GM13977 (cell line): Measurements from ENCODE around the gene NDNF.

Experiments
- DNase-seq: peaks from one replicate; pipeline ENCODE4 v3.0.0; 2012; ENCODE audit warnings: low spot score
- in situ Hi-C: fragments of 300-500 bp; cut with MboI; formaldehyde crosslinking; loops from one replicate; pipeline ENCODE4 v1.12.0; 2022; ENCODE audit warnings: low sequenced_read_pairs, low pct_unique_long_range_greater_than_20kb, mixed read lengths, inconsistent platforms; ENCODE audit not compliant: unreplicated experiment
- TF ChIP-seq, protein P1 (sequence below): IDR thresholded peaks from 2 replicates; pipeline ENCODE4 v1.5.1; 2012; ENCODE audit warnings: mild to moderate bottlenecking, control low read depth; ENCODE audit not compliant: insufficient read depth; ENCODE audit errors: extremely low read depth, missing control alignments

Gene NDNF

DNA sequence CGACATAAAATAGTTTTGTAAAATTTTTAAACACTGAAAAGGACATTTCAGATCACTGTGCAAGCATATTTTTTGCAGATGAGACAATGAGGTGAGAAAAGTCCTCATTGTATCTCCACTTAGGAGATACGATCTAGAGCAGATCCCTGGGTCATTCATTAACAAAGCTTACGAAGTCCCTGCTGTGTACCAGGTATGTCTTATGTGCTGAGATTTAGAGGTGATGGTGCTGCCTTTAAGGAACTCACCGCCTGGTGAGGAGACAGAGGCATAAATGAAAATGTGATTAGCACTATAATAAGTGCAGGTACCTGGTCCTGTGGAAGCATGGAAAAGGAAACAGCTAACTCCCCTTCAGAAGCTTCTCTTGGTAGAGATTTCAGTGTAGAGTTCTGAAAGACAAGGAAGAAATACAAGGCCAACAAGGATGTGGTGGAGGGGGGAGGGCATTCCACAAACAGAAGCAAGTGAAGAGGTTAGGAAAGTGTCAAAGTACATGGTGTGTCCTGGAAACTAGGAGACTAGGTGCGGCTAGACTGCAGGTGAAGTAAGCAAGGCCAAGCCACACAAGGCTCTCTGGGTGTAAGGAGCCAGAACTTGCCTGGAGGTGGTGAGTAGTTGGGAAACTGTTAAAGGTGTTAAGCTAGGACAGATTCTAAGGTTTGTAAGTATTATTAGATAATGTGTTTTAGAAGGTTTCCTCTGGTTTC is 1.5 kb upstream of the NDNF start:
- TF ChIP-seq, protein P1, sequence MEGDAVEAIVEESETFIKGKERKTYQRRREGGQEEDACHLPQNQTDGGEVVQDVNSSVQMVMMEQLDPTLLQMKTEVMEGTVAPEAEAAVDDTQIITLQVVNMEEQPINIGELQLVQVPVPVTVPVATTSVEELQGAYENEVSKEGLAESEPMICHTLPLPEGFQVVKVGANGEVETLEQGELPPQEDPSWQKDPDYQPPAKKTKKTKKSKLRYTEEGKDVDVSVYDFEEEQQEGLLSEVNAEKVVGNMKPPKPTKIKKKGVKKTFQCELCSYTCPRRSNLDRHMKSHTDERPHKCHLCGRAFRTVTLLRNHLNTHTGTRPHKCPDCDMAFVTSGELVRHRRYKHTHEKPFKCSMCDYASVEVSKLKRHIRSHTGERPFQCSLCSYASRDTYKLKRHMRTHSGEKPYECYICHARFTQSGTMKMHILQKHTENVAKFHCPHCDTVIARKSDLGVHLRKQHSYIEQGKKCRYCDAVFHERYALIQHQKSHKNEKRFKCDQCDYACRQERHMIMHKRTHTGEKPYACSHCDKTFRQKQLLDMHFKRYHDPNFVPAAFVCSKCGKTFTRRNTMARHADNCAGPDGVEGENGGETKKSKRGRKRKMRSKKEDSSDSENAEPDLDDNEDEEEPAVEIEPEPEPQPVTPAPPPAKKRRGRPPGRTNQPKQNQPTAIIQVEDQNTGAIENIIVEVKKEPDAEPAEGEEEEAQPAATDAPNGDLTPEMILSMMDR = no peak
- no peak for DNase-seq
- in situ Hi-C loops = no loop called here

DNA sequence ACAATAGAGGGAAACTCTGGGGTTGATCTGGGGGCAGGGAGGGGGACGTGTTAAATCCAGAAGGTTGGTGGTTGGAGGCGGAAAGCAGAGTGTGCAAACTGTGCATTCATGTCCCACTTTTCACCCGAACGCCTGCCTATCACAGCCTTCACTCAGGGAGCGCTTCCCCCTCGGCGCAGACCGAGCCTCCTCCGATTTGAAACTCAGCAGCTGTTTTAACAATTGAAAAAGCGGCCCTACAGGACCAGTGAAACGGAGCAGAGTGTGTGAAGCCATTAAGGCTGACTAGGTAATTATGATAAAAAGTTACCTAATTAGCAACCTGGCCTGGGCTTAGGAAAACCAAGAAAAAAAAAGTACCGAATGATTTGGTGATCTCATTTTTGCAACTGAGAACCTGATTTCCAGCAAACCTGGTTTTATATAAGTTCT is 685 bp upstream of the NDNF start:
- TF ChIP-seq, protein P1 = no peak
- DNase-seq = no peak
- in situ Hi-C loops = no loop called here

DNA sequence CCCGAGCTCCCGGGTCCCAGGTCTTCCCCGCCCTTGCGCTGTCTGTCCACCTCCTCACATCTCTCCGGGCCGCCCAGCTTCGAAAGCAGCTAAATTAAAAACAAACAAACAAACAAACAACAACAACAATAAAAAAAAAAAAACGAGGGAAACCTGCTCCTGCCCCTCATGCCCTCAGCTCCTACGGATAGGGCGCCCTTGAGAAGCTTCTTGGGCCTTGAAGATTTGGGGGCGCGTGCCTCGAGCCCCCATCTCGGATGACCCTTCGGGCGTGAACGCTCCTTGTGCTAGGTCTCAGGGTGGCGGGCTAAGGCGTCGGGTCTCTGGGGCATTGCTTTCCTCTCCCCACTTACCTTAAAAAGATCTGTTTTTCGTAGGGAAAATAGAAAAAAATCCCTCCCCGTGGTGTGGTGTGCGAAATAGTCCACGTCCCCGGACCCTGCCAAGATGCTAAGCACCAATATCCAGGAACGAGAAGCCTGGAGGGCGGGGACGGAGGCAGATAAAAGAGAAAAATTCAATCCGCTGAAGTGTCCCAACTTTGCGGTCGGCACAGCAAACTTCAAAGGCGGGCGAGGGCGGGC is 603 bp downstream of the NDNF start:
- TF ChIP-seq, protein P1 = no peak
- DNase-seq = no peak
- in situ Hi-C loops = no loop called here

DNA sequence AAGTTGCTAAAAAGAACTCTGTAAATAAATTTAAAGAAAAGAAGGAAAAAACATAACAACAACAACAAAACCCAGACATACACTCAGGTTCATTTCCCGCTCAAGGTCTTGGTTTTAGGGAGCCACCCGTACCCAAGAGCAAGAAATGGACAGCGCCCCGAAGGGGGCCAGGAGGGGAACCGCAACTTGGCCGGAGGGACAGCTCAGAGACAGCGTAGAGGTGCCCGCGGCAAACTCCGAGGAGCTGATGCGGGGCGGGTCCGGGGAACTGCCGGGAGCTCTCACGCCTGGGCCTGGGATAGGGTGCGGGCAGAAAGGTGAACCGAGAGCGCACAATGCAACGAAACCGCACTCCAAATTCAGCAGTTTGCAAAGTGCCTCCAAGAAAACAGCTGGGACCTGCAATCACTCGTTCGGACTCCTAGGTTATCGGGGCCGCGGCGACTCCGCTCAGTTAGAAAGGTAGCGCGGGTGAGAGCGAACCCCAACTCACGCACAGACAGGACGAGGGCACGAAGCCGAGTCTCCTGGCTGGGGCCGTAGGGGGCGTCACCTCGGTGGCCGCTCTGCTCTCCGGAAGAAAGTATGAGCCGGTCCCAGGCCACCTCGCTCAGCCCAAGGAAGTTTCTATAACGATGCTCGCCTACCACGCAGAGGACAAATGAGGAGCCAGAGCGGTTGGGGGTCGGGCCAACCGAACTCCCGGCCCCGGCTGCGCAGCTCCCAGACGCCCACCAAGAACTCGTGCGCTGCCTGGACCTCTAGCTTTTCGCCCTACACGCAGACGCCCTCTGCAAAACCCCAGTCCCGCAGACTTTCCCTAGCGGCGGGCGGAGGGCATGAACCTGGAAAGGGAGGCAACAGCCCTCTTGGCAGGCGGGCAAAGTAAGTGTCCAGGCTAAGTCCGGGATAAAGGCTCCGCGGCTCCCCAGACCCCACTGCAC is 1.4 kb downstream of the NDNF start:
- in situ Hi-C loops = no loop called here
- TF ChIP-seq, protein P1 = no peak
- no peak for DNase-seq

DNA sequence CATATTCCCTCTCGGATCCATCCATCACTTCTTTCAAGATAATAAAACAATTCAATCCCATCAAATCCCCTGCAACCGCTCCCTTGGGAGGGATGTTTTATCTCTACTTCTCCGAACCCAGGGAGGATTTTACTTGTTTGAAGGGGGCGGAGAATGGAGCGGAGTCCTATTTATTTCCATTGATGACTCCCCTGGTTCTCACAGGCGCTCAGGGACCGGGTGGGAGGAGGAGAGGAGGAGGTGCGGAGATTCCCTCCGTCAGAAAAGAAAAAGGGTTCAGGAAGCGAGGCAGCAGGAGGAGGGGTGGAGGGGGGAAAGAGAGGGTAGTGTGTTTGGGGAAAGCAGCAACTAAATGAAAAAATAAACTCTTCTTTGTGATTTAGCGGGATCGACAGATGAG is 2.1 kb downstream of the NDNF start:
- in situ Hi-C loops = no loop called here
- TF ChIP-seq, protein P1 = no peak

DNA sequence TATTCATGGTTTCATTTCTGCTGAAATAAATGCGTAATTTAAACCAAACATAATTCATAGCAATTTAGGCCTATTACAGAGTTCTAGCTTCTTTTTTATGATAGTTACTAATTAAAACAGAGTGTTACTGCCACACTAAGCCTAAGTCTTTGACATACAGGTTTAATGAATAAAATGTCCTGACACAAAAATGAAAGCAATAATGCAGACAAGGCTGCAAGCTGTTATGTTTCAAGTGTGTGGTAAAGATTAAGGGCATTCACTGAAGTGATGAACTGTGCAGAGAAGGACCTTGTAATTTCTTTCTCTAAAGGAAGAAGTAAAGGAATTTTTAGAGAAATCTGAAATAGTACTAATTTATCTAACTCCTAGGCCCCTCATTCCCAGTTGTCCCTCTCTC is 2.9 kb downstream of the NDNF start:
- in situ Hi-C loops = no loop called here
- TF ChIP-seq, protein P1 = no peak
- no peak for DNase-seq

More for the DNA sequence above, 2.1 kb downstream of the NDNF start:
- DNase-seq = no peak
